Fibroblast of lung (primary cell): Measurements from ENCODE around the gene MYEOV.

Experiments used
- EZH2 ChIP-seq: IDR thresholded peaks from 2 replicates; pipeline ENCODE4 v1.5.1; 2012; ENCODE audit warnings: low read length, control low read depth, mild to moderate bottlenecking; ENCODE audit errors: missing control alignments
- TF ChIP-seq, protein P1 (sequence below), 2 donors: IDR thresholded peaks in 1 of 2; conservative IDR thresholded peaks in 1 of 2; 1 replicate in 1 of 2; 2 replicates in 1 of 2; pipeline ENCODE4 v1.5.1; 2011 to 2012; ENCODE audit warnings: low read length in 2 of 2, control low read depth in 1 of 2, inconsistent platforms in 1 of 2, low read depth in 1 of 2, mild to moderate bottlenecking in 1 of 2

DNA sequence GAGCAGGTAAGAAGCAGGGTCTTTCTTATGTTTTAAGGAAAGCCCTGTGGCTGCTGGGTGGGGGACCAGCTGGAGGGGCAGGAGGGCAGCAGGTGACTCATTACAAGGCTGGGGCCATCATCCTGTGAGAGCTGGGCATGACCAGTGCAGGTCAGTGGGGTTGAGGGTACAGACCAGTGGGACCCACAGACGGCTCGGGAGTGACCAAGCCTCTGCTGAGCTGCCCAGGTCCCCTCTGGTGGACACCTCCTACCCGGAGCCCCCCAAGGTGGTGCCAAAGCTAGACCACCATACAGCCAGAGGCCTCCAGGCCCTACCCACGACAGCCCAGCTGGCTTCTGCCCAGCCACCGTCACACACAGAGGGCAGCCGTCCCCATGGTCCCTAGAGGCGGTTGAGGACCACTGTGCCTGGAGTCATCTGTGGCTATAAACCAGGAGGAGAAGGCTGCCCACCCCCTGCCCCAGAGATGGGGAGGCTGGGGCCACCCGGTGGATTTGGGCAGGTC is 670 bp downstream of the MYEOV start:
- TF ChIP-seq, protein P1, sequence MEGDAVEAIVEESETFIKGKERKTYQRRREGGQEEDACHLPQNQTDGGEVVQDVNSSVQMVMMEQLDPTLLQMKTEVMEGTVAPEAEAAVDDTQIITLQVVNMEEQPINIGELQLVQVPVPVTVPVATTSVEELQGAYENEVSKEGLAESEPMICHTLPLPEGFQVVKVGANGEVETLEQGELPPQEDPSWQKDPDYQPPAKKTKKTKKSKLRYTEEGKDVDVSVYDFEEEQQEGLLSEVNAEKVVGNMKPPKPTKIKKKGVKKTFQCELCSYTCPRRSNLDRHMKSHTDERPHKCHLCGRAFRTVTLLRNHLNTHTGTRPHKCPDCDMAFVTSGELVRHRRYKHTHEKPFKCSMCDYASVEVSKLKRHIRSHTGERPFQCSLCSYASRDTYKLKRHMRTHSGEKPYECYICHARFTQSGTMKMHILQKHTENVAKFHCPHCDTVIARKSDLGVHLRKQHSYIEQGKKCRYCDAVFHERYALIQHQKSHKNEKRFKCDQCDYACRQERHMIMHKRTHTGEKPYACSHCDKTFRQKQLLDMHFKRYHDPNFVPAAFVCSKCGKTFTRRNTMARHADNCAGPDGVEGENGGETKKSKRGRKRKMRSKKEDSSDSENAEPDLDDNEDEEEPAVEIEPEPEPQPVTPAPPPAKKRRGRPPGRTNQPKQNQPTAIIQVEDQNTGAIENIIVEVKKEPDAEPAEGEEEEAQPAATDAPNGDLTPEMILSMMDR (conservative IDR thresholded peaks at IDR 0.05 in 1 of 2, IDR thresholded peaks at IDR 0.05 in 1 of 2; ENCODE audit: low read depth in 1 of 2, low read length in 2 of 2): no peak
- TF ChIP-seq EZH2: no peak
